Fibroblast of lung (primary cell): Measurements from ENCODE around the gene OR10J4.

ENCODE experiments used
- CTCF ChIP-seq, 2 donors: IDR thresholded peaks in 1 of 2; conservative IDR thresholded peaks in 1 of 2; 1 replicate in 1 of 2; 2 replicates in 1 of 2; pipeline ENCODE4 v1.5.1; 2011 to 2012; ENCODE audit warnings: low read length in 2 of 2, control low read depth in 1 of 2, inconsistent platforms in 1 of 2, low read depth in 1 of 2, mild to moderate bottlenecking in 1 of 2
- EZH2 ChIP-seq: IDR thresholded peaks from 2 replicates; pipeline ENCODE4 v1.5.1; 2012; ENCODE audit warnings: low read length, control low read depth, mild to moderate bottlenecking; ENCODE audit errors: missing control alignments

- TF ChIP-seq EZH2 = no peak
- no peak for TF ChIP-seq CTCF (conservative IDR thresholded peaks at IDR 0.05 in 1 of 2, IDR thresholded peaks at IDR 0.05 in 1 of 2; ENCODE audit: low read depth in 1 of 2, low read length in 2 of 2)
Measured at GRCh38 chr1:159430985-159431384, 1.0 kb upstream of the OR10J4 start.
